ENCODE results near the gene MCAM.

DNA sequence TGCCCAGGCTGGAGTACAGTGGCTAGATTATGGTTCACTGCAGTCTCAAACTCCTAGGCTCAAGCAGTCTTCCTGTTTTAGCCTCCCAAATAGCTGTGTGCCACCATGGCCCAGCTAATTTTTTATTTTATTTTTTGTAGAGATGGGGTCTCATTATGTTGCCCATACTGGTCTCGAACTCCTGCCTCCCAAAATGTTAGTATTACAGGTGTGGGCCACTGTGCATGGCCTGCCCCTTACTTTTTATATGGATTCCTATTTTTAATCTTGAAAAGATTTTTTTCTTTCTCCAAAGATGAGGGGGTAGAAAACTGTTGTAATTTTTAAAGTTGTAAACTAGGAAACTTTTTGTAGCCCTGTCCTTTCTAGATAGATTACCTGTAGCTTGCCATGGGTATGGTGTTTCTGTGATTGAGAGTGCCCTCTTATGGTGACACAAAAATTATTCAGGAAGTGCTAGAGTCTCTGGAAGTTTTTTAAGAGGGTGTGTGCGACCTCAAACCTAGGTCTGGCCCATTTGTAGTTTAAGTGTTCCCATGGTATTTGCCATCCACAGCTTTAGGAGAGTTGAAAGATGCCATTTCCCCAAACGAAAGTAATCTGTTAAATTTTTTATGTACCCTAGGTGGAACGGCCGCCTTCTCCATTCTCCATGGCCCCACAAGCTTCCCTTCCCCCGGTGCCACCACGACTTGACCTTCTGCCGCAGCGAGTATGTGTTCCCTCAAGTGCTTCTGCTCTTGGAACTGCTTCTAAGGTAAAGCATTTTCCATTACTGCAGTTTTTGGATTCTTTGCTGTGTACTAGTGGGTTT, 32.4 kb downstream of the MCAM start:
- TF ChIP-seq REST (IDR thresholded peaks at IDR 0.05): no peak
- TF ChIP-seq, protein P1, sequence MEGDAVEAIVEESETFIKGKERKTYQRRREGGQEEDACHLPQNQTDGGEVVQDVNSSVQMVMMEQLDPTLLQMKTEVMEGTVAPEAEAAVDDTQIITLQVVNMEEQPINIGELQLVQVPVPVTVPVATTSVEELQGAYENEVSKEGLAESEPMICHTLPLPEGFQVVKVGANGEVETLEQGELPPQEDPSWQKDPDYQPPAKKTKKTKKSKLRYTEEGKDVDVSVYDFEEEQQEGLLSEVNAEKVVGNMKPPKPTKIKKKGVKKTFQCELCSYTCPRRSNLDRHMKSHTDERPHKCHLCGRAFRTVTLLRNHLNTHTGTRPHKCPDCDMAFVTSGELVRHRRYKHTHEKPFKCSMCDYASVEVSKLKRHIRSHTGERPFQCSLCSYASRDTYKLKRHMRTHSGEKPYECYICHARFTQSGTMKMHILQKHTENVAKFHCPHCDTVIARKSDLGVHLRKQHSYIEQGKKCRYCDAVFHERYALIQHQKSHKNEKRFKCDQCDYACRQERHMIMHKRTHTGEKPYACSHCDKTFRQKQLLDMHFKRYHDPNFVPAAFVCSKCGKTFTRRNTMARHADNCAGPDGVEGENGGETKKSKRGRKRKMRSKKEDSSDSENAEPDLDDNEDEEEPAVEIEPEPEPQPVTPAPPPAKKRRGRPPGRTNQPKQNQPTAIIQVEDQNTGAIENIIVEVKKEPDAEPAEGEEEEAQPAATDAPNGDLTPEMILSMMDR (IDR thresholded peaks at IDR 0.05; ENCODE audit: low read depth, low read length, missing input control): peak; percentile 43
- TF ChIP-seq YY1 (IDR thresholded peaks at IDR 0.05): no peak
- TF ChIP-seq JUND (IDR thresholded peaks at IDR 0.05): no peak
- no peak for TF ChIP-seq NR2F2 (IDR thresholded peaks at IDR 0.05)
- TF ChIP-seq, protein P2, sequence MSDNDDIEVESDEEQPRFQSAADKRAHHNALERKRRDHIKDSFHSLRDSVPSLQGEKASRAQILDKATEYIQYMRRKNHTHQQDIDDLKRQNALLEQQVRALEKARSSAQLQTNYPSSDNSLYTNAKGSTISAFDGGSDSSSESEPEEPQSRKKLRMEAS (IDR thresholded peaks at IDR 0.05): no peak
- no peak for TF ChIP-seq SP1 (IDR thresholded peaks at IDR 0.05)
- no peak for TF ChIP-seq GABPA (IDR thresholded peaks at IDR 0.05 in 1 of 2, conservative IDR thresholded peaks at IDR 0.05 in 1 of 2)
- TF ChIP-seq HNF4A (conservative IDR thresholded peaks at IDR 0.05): no peak
- TF ChIP-seq, protein P3, sequence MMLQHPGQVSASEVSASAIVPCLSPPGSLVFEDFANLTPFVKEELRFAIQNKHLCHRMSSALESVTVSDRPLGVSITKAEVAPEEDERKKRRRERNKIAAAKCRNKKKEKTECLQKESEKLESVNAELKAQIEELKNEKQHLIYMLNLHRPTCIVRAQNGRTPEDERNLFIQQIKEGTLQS (IDR thresholded peaks at IDR 0.05): no peak
- TF ChIP-seq TAF1 (conservative IDR thresholded peaks at IDR 0.05): no peak
- TF ChIP-seq, protein P4, sequence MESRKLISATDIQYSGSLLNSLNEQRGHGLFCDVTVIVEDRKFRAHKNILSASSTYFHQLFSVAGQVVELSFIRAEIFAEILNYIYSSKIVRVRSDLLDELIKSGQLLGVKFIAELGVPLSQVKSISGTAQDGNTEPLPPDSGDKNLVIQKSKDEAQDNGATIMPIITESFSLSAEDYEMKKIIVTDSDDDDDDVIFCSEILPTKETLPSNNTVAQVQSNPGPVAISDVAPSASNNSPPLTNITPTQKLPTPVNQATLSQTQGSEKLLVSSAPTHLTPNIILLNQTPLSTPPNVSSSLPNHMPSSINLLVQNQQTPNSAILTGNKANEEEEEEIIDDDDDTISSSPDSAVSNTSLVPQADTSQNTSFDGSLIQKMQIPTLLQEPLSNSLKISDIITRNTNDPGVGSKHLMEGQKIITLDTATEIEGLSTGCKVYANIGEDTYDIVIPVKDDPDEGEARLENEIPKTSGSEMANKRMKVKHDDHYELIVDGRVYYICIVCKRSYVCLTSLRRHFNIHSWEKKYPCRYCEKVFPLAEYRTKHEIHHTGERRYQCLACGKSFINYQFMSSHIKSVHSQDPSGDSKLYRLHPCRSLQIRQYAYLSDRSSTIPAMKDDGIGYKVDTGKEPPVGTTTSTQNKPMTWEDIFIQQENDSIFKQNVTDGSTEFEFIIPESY (IDR thresholded peaks at IDR 0.05): no peak
- TF ChIP-seq RAD21 (IDR thresholded peaks at IDR 0.05): peak; percentile 77 to 78
- no peak for TF ChIP-seq FOXA1 (IDR thresholded peaks at IDR 0.05)
